ENCODE data around the gene BCLAF3.

Gene BCLAF3

GRCh38 chrX:19990556-19991349, at the start of gene BCLAF3:
TSS of gene BCLAF3 (minus strand) at chrX:19991061. CDS start at chrX:19970264, 20,797 bp downstream.
- DNase-seq = peak; percentile 23 to 89 (median 72)

GRCh38 chrX:20038966-20039365, 48.1 kb upstream of the BCLAF3 start:
- DNase-seq = no peak

GRCh38 chrX:20037186-20037585, 46.3 kb upstream of the BCLAF3 start:
- DNase-seq = no peak

GRCh38 chrX:20032201-20032600, 41.3 kb upstream of the BCLAF3 start:
- DNase-seq = no peak

- no peak for DNase-seq
Measured at GRCh38 chrX:20029728-20030127, 38.9 kb upstream of the BCLAF3 start.

GRCh38 chrX:20028588-20028987, 37.7 kb upstream of the BCLAF3 start:
- no peak for DNase-seq

- no peak for DNase-seq
Measured at GRCh38 chrX:20026278-20026677, 35.4 kb upstream of the BCLAF3 start.

- DNase-seq = no peak
Measured at GRCh38 chrX:20019672-20020365, 29.0 kb upstream of the BCLAF3 start.

GRCh38 chrX:20016616-20016945, 25.7 kb upstream of the BCLAF3 start:
- no peak for DNase-seq

- DNase-seq = no peak
Measured at GRCh38 chrX:20015945-20016615, 25.2 kb upstream of the BCLAF3 start.

- DNase-seq = no peak
Measured at GRCh38 chrX:20015422-20015821, 24.6 kb upstream of the BCLAF3 start.

- no peak for DNase-seq
Measured at GRCh38 chrX:20011608-20012007, 20.7 kb upstream of the BCLAF3 start.

GRCh38 chrX:20007962-20008622, 17.2 kb upstream of the BCLAF3 start:
- DNase-seq = no peak

- no peak for DNase-seq
Measured at GRCh38 chrX:20005883-20006282, 15.0 kb upstream of the BCLAF3 start.

GRCh38 chrX:20001588-20001987, 10.7 kb upstream of the BCLAF3 start:
- peak in 1 of 51 donors; percentile 0 for DNase-seq

- DNase-seq = no peak
Measured at GRCh38 chrX:19991350-19991718, 473 bp upstream of the BCLAF3 start.

GRCh38 chrX:19990151-19990555, 708 bp downstream of the BCLAF3 start:
- peak in 9 of 51 donors; percentile 2 to 49 (median 19) for DNase-seq

- DNase-seq = no peak
Measured at GRCh38 chrX:19987856-19988255, 3.0 kb downstream of the BCLAF3 start.

GRCh38 chrX:19986531-19986930, 4.3 kb downstream of the BCLAF3 start:
- no peak for DNase-seq

GRCh38 chrX:19981947-19982346, 8.9 kb downstream of the BCLAF3 start:
- DNase-seq = no peak

GRCh38 chrX:19975845-19976244, 15.0 kb downstream of the BCLAF3 start:
- DNase-seq = no peak

GRCh38 chrX:19972984-19973383, 17.9 kb downstream of the BCLAF3 start:
- no peak for DNase-seq

Measured in hypothalamus (tissue), 51 donors.